ENCODE measurements around the gene MALT1. TPM values are rescaled to one million over a fixed set of nuclear protein-coding genes. Genes with fewer than 3 reads are reported as not detected.
A peak's percentile ranks its signal among the peaks of the same experiment; 100 is the strongest.

MALT1 gene
- total RNA-seq, 4 donors from 2014 or later, result 18.3 to 27.5 (median 22.6) TPM

- no peak for DNase-seq (ENCODE audit: extremely low spot score)
Observed at GRCh38 chr18:58768293-58768974, 97.2 kb downstream of the MALT1 start.

DNA sequence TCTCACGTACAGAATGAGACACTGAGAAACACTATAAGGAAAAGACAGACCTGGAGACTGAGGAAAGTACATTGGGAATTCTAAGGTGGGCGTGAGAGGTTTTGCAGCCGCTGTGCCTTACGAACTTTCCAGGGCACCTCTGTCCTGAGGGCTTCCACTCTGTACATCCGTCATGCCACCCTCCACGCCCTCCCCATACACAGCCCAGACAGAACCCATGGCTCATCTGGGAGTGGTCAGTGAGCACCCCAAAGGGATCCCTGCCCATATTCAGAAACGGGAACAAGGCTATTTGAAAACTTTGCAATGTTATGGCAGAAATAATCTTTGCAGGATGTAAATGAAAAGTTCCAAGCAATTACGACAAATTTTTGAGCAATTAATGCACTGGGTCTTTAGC lies 98.1 kb downstream of the MALT1 start:
- no peak overlapping the region for H3K27ac ChIP-seq (replicated peaks in 1 of 4)
- intact Hi-C loops (cut with DNase I), result no loop called here
- DNase-seq (ENCODE audit: extremely low spot score), result no peak
- no peaks in the 10 kb centered on the region for H3K9me3 ChIP-seq
- no peaks in the 10 kb centered on the region for H3K36me3 ChIP-seq
- TF ChIP-seq POLR2AphosphoS5 (IDR thresholded peaks at IDR 0.05), result no peak
- TF ChIP-seq EP300 (IDR thresholded peaks at IDR 0.05), result no peak
- TF ChIP-seq, protein P1, sequence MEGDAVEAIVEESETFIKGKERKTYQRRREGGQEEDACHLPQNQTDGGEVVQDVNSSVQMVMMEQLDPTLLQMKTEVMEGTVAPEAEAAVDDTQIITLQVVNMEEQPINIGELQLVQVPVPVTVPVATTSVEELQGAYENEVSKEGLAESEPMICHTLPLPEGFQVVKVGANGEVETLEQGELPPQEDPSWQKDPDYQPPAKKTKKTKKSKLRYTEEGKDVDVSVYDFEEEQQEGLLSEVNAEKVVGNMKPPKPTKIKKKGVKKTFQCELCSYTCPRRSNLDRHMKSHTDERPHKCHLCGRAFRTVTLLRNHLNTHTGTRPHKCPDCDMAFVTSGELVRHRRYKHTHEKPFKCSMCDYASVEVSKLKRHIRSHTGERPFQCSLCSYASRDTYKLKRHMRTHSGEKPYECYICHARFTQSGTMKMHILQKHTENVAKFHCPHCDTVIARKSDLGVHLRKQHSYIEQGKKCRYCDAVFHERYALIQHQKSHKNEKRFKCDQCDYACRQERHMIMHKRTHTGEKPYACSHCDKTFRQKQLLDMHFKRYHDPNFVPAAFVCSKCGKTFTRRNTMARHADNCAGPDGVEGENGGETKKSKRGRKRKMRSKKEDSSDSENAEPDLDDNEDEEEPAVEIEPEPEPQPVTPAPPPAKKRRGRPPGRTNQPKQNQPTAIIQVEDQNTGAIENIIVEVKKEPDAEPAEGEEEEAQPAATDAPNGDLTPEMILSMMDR (IDR thresholded peaks at IDR 0.05), result no peak
- TF ChIP-seq POLR2A (IDR thresholded peaks at IDR 0.05; ENCODE audit: low read depth), result no peak
- H3K27me3 ChIP-seq, result peaks cover 0 to 19% (median 3%) of the 10 kb centered on the region in 4 donors
- WGBS, result 85% methylated on average over 8 of the region's 8 CpGs
- H3K4me3 ChIP-seq, result no peak overlapping the region
- H3K4me1 ChIP-seq, result peaks cover 10 to 19% (median 14%) of the 10 kb centered on the region in 4 donors

More at GRCh38 chr18:58768293-58768974, 97.2 kb downstream of the MALT1 start:
- Histone ChIP-seq H3K9me3 (no peaks in the 10 kb centered on the region), H3K27me3 (peaks cover 0 to 19% (median 3%) of the 10 kb centered on the region in 4 donors), H3K4me3 (peak overlapping the region; percentile 38 to 53 (median 40)), H3K4me1 (peaks cover 10 to 24% (median 19%) of the 10 kb centered on the region in 4 donors), H3K36me3 (no peaks in the 10 kb centered on the region), H3K27ac (replicated peaks in 1 of 4) (no peak overlapping the region)
- 67% methylated on average over 5 of the region's 40 CpGs for WGBS
- intact Hi-C loops (cut with DNase I), result no loop called here
- TF ChIP-seq POLR2AphosphoS5 (IDR thresholded peaks at IDR 0.05) (no peak), POLR2A (IDR thresholded peaks at IDR 0.05; ENCODE audit: low read depth) (no peak)
- TF ChIP-seq, protein P1 (IDR thresholded peaks at IDR 0.05), result peak; percentile 57 to 87 (median 79)

- intact Hi-C loops (cut with DNase I), result no loop called here
- no peak for DNase-seq (ENCODE audit: extremely low spot score)
- Histone ChIP-seq H3K27ac (replicated peaks in 1 of 4) (no peak overlapping the region), H3K27me3 (peaks cover 0 to 12% (median 3%) of the 10 kb centered on the region in 4 donors), H3K36me3 (no peaks in the 10 kb centered on the region), H3K4me3 (no peak overlapping the region), H3K9me3 (no peaks in the 10 kb centered on the region), H3K4me1 (peaks cover 10 to 14% (median 12%) of the 10 kb centered on the region in 4 donors)
- TF ChIP-seq EP300 (IDR thresholded peaks at IDR 0.05) (no peak), POLR2A (IDR thresholded peaks at IDR 0.05; ENCODE audit: low read depth) (no peak), POLR2AphosphoS5 (IDR thresholded peaks at IDR 0.05) (no peak)
- TF ChIP-seq, protein P1 (IDR thresholded peaks at IDR 0.05), result no peak
- 39% methylated on average over 1 of the region's 1 CpG for WGBS
Observed at GRCh38 chr18:58770601-58771000, 99.3 kb downstream of the MALT1 start.

DNA sequence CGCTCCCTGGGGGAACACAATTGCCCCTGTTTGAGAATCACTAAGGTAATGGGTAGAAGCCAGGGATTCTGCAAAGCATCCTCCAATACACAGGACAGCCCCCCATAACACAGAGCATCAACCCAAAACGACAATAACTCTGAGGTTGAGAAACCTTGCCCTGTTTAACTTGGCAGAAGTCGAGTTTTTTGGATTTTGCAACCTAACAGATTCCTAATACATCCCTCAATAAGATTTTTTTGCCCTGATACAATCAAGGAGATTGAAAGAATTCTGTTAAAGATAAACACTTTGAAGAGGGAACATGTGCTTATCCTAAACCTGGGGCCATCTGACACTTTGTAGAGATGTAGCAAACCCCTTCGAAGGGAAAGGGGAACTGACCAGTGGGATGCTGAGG lies 100.9 kb downstream of the MALT1 start:
- no peaks in the 10 kb centered on the region for H3K9me3 ChIP-seq
- TF ChIP-seq POLR2A (IDR thresholded peaks at IDR 0.05; ENCODE audit: low read depth) (no peak), POLR2AphosphoS5 (IDR thresholded peaks at IDR 0.05) (no peak), EP300 (IDR thresholded peaks at IDR 0.05) (no peak)
- TF ChIP-seq, protein P1 (IDR thresholded peaks at IDR 0.05), result no peak
- no peak overlapping the region for H3K4me3 ChIP-seq
- peaks cover 0 to 6% (median 2%) of the 10 kb centered on the region in 4 donors for H3K27me3 ChIP-seq
- no peaks in the 10 kb centered on the region for H3K36me3 ChIP-seq
- intact Hi-C loops (cut with DNase I), result no loop called here
- whole genome bisulfite sequencing, result 82% methylated on average over 4 of the region's 4 CpGs
- peaks cover 10 to 14% (median 12%) of the 10 kb centered on the region in 4 donors for H3K4me1 ChIP-seq
- H3K27ac ChIP-seq (replicated peaks in 1 of 4), result no peak overlapping the region
- DNase-seq (ENCODE audit: extremely low spot score), result no peak

Measured in esophagus muscularis mucosa (tissue), 4 donors.